Spleen (tissue), 7 donors: ENCODE data around the gene SRRT.
"Not testable (repeated sequence)": the region's sequence is repeated elsewhere in the genome, so short reads cannot be mapped to it uniquely, and the experiment has no call there.

Experiments used
- CTCF ChIP-seq, 11 experiments: fragments of 200-600 bp in 7 of 11; fragments of 450-650 bp in 4 of 11; sonication (generic) in 4 of 11; IDR thresholded peaks in 8 of 11; conservative IDR thresholded peaks in 3 of 11; 1 replicate in 7 of 11; 2 replicates in 4 of 11; pipeline versions ENCODE4 v1.4.0 to v1.8.0; 2016 to 2021; ENCODE audit warnings: antibody characterized with exemption in 11 of 11, inconsistent platforms in 4 of 11, mild to moderate bottlenecking in 1 of 11
- POLR2A ChIP-seq, 3 donors: fragments of 450-650 bp; IDR thresholded peaks; one replicate each; pipeline ENCODE4 v1.5.1; 2017; ENCODE audit warnings: antibody characterized with exemption in 3 of 3, mild to moderate bottlenecking in 1 of 3
- donor health status: DM: no; HTN: no; CAD: no; lungs with moderate emphysema.
- donor health status: DM: no; HTN: no; CAD: no.
- donor health status: DM: no; HTN: no; CAD: no.

GRCh38 chr7:100936167-100936566 lies 61.3 kb downstream of the SRRT start:
- not testable (repeated sequence) for TF ChIP-seq CTCF (IDR thresholded peaks at IDR 0.05 in 8 of 11, conservative IDR thresholded peaks at IDR 0.05 in 3 of 11); POLR2A (IDR thresholded peaks at IDR 0.05)
